HL-60/S4 treated with retinoic acid at 250 ng/mL for 4 days and 3 days (cell line): Measurements from ENCODE around the gene C2orf15.
"Not testable (repeated sequence)": the region's sequence is repeated elsewhere in the genome, so short reads cannot be mapped to it uniquely, and the experiment has no call there.

Experiments used
- in situ Hi-C: fragments of 300-500 bp; cut with MboI; formaldehyde crosslinking; loops from 2 replicates; pipeline ENCODE4 v1.7.0; 2022; ENCODE audit warnings: low sequenced_read_pairs

The C2orf15 gene

DNA sequence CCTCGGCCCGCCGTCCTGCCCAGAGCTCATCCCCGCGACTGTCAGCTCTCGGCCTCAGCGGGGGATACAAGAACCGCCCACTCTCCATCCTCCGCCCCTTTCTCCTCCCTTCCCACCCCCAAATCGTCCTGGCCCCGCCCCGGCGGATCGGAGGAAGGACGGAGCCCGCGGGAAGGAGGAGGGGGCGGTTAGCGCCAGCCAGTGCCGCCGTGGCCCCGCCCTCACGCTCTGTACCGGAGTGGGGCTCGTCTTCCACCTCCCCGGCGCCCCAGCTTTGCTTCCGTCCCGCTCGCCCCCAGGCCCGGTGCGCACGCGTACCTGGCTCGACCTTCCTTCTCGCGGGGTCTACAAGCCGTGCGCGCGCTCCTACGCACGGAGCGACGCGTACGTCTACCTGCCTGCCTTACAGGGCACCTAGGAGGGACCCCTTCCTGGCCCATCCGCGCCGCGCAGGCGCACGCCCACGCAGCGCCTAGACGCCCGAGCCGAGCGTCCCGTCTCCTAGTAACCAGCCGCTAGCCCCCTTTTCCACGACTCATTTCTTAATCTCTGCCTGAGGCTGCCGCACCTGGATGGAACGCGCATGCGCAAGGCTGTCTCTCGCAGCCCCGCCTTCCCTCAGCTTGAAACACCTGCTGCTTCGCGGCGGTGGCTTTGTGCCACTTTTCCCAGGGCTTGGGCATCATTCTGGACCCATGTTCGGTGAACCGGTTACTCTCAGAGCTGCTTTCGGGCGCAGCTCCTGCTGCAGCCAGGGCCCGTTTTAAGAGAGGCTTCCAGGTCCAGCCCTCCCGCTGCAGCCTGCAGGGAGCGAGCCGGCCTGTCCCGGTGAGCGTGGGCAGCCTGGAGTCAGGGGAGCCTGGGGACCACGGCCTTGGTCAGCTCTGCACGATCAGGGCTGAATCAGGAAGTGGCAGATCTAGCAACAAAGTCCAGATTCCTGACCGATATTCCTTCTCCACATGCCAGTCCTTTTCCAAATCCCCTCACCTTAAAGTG, at the start of gene C2orf15:
C2orf15 (plus strand) TSS at position 598 of the 999 bp plus-strand sequence. CDS start 8,852 bp downstream, outside the sequence.
- in situ Hi-C loops, result no loop called here

DNA sequence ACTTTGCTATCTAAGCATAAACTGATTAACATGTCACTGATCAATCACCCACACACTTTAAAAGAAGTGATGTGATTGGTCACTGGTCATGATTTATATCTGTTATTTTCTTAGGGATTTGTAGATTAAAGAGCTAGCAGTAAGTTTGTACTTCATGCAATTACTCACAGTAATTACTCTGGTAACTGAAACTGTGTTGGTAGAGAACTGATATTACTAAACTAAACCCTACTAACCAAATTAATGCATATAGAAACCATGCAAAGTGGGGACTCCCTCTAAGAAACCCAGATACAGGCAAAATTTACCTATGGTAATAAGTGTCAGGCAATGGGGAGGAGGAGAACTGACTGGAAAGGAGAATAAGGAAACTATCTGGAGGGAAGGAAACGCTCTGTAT, 44.8 kb upstream of the C2orf15 start:
- in situ Hi-C loops, result no loop called here

- in situ Hi-C loops, result no loop called here
Measured at GRCh38 chr2:99101697-99102096, 39.8 kb upstream of the C2orf15 start.

DNA sequence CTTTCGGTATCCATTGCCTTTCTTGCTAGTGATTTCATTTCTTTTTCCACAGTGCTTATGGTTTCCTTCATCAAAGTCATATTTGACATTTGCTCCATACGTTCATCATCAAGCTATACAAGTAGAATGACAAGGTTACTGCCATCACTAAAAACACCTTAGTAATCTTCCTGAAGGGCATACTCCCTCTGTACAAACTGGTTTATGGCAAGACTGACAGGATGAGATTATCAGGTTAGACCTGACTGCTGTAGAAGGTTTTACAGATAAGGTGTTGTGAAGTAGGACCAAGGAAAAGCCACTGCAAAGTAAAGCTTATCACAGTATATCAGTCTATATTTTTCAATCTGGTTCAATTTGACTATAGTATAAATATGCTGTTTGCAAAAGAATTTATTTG, 37.5 kb upstream of the C2orf15 start:
- in situ Hi-C loops, result no loop called here

DNA sequence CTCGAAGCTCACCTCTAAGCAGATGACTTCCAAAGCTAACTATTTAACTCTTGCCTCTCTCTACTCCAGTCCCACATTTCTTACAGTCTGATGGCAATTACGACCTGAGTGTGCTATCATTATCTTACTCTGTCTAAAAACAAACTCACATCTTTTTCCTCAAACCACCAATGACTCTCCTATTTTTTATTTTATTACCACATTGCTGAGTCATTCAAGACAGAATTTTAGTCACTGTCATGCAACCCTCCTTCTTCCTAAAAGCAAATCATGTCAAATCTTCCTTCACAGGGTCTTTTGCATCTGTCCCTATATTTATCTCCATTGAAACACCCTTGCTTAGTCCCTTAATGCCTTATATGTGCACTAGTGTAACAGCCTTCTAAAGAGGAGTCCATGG, 34.6 kb upstream of the C2orf15 start:
- in situ Hi-C loops, result no loop called here

DNA sequence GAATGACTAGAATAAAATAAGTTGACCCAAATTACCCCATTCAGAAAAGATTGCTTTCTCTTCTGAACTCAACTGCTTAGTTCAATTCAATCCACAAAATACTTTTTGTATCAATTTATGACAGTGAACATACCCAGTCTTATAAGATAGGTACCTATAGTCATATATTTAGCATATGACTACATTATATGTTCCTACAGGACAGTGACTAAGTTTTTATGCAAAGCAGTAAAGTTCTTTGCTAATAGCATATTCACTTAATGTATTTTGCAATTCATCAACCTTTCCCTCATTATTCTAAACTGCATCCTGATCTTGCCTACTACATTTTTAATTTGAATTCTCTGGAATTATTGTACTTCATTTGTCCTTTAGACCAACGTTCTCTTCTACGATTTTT, 30.3 kb upstream of the C2orf15 start:
- in situ Hi-C loops, result no loop called here

GRCh38 chr2:99111945-99112344, 29.6 kb upstream of the C2orf15 start:
- in situ Hi-C loops, result no loop called here

GRCh38 chr2:99112617-99113016, 28.9 kb upstream of the C2orf15 start:
- in situ Hi-C loops, result no loop called here

GRCh38 chr2:99127981-99128380, 13.5 kb upstream of the C2orf15 start:
- in situ Hi-C loops, result no loop called here

DNA sequence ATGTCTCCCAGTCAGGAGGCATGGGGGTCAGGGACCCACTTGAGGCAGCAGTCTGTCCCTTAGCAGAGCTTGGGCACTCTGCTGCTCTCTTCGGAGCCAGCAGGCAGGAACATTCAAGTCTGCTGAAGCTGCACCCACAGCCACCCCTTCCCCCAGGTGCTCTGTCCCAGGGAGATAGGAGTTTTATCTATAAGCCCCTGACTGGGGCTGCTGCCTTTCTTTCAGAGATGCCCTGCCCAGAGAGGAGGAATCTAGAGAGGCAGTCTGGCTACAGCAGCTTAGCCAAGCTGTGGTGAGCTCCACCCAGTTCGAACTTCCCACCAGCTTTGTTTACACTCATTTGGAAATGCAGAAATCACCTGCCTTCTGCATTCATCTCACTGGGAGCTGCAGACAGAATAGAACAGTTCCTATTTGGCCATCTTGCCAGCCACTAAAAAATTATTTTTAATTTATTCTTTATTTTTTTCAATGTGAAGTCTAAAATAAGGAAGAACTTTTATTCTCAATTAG, 6.4 kb upstream of the C2orf15 start:
- in situ Hi-C loops, result not testable (repeated sequence)

GRCh38 chr2:99139003-99139402, 2.5 kb upstream of the C2orf15 start:
- in situ Hi-C loops, result no loop called here

DNA sequence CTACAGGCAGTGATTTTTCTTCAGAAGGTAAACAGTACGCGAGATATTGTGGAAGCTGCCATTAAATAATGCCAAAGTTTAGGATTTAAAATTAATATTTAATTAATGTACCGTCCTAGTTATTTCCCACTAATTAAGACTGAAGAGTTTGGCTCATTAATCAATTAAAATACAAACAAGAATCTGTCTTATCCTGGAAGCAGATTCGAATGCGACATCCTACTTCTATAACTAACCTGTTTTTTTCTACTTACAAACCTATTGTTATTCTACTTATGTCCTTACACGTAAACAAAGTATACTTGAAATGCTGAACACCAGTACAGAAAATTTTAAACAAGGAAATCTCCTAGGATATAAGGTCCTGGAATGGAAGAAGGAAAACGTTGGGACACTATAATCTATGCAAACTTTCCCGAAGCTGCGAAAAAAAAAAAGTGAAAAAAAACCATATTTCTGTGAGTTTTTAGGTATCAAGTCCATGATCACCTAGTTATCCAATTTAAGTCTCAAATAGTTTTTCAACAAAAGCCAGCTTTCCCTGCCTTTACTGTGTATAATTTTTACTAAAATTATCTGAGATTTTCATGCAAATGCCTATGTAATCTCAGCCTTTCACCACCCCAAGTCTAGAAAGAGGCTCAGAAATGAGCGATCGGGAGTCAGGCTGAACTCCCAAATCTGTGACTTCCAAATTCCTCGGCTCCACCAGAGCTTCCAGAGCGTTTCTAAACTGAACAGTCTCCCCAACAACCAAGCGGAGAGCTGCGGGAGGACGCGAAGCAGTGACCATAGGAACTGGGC, 1.2 kb upstream of the C2orf15 start:
- in situ Hi-C loops, result no loop called here

DNA sequence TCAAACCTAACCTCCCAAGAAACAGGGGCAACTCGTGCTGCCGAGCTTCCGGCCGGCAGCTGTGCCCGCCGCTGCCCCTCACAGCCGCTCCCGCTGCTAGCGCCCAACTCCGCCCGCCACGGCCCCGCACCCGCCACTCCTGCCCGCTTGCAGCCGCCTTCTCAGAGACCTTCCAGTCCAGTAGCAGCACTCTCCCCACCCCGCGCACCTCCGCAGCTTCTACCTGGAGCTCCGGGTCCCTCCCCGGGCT, 722 bp upstream of the C2orf15 start:
- in situ Hi-C loops, result no loop called here

GRCh38 chr2:99150706-99151105, 9.2 kb downstream of the C2orf15 start:
- in situ Hi-C loops, result no loop called here

DNA sequence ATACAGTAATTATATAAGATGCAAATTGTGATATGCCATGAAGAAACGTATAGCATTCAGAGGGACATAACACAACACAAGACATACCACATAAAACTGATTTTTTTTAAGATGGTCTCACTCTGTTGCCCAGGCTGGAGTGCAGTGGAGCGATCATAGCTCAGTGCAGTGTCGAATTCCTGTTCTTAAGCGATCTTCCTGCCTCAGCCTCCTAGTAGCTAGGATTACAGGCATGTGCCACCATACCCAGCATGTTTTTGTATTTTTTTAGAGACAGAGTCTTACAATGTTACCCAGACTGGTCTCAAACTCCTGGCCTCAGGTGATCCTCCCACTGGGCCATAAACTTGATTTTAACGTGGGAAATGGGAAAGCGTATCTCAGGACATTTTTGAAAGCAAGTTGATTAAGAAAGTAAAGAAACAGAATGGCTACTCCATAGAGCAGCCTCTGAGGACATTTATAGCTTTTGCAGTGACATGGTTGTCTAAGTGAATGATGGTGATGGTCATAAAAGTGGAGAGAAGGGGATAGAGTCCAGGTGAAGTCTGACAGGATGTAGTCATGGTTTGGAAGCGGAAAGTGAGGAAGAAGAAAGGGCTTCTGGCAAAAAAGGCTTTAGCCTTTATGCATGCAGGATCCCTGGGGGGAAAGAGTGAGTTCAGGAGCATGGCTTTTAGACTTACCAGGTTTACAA, 10.8 kb downstream of the C2orf15 start:
- in situ Hi-C loops, result no loop called here

DNA sequence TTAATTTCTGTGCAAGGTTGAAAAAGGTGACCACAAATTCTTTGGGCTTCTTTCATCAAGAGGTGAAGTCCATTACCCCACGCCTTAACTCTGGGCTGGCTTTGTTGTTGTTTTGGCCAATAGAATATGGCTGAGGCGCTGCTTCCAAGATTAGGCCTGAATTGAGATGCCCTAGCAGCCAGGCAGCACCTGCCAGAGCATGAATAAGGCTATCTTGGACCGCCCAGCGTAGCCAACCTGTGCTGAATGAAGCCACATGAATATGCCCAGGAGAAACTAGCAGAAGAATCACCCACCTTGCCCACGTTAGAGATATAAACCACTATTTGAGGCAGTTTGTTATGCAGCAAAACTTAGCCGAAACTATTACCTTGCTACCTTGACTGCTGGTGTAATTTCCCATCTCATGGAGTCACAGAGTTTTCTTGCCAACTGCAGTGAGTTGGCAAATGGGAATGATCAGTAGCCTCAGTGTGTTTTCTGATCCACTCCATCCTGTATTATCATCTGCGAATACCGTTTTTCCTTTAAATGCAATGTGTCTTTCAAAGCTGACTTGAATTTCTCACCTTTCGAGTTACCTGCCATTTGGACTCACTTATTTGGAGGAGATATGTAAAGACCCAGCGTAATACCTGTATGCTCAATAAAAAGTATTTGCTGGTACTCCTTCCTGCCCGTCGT, 12.6 kb downstream of the C2orf15 start:
- in situ Hi-C loops, result no loop called here

DNA sequence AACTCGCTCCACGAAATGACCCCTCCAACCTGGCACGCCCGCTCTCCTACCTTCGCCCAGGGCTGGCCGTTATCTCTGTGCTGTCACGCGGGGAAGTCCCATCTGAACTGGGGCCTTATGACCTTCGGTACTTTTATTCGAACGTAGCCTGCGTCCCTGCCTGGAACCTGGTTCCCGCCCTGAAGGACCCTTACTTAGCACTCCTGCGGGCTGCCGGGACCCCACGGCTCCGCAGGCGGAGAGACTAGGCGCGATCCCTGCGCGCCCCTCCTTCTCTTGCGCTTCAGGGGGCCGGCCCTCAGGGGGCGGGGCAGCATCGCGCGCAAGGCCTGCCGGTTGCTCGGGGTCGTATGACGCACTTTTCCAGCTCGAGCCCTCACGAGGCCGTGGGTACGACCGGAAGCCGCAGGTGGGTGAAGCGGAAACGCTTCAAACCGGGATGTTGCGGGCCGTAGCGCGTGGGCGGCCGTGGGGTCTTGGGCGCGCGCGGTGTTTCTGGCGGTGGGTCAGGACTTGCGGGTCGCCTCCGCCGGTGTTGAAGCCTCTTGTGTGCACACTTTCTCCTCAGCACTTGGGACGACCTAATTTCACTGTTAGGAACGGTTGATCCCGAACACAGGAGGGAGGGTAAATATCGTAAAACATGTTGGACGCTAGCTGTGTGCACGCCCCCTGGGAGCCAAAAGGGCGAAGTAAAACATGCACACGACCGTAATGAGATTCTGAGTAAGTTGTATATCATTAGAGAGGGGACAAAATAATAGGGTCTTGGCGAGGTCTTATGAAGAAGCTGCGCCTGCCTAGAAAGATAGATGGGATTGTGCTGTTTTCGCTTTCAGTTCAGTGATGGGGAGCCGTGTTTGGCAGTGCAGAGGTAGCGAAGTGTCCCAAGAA, 13.4 kb downstream of the C2orf15 start, which contains the start of the genes LIPT1 and TSGA10:
LIPT1 (plus strand) TSS at position 325 of the 894 bp plus-strand sequence. CDS start 6,991 bp downstream, outside the sequence.
TSGA10 (minus strand) TSS at position 300 of the 894 bp plus-strand sequence. CDS start 45,503 bp downstream, outside the sequence.
- in situ Hi-C loops, result no loop called here

DNA sequence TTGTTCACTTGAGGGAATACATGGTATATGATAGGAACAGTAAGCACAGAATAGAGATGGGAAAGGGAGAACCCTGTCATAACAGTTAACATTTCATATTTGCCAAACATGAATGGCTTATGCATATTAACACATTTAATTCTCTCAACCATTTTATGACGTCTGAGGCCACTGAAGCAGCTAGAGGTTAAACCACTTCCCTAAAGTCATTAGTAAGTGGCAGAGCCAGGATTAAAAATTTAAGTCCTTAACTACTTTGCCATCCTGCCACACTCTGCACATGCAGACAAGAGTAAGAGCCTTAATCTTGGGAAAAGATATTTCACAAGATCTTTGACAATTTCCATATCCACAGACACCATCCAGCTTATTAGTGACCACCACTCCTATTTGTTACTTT, 15.4 kb downstream of the C2orf15 start:
- in situ Hi-C loops, result no loop called here

GRCh38 chr2:99158599-99158998, 17.1 kb downstream of the C2orf15 start:
- in situ Hi-C loops, result no loop called here
